Gastrocnemius medialis (tissue), 4 donors: ENCODE measurements around the gene MPP3.

ENCODE experiments used
- POLR2A ChIP-seq, 2 donors: fragments of 450-650 bp; IDR thresholded peaks; one replicate each; pipeline ENCODE4 v1.6.1; 2017; ENCODE audit warnings: antibody characterized with exemption in 2 of 2, mild to moderate bottlenecking in 2 of 2, moderate library complexity in 2 of 2
- TF ChIP-seq, protein P1 (sequence below), 5 experiments: fragments of 450-650 bp in 3 of 5; fragments of 200-600 bp in 2 of 5; sonication (generic) in 2 of 5; IDR thresholded peaks in 4 of 5; conservative IDR thresholded peaks in 1 of 5; 1 replicate in 4 of 5; 2 replicates in 1 of 5; pipeline ENCODE4 v1.5.1; 2016 to 2019; ENCODE audit warnings: antibody characterized with exemption in 5 of 5, mild to moderate bottlenecking in 3 of 5, moderate library complexity in 3 of 5

DNA sequence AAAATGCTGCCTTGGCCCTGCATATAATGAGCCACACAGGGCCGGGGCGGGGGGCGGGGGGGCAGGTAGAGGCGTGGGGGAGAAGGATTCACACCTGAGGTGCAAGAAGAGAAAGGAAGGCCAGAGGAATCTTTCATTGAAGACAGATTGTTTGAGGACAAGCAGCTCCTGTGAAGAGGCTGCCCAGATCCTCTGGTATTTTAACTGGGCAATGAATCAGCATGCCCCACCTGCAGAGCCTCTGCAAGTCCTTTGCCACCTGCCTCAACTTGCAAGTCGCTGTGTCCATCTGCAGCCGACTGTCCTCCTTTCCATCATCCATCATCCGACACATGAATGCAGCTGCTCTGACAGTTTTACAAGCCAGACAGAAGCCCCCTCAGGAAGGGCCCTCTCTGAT lies 73.1 kb downstream of the MPP3 start:
- no peak for TF ChIP-seq POLR2A (IDR thresholded peaks at IDR 0.05)
- TF ChIP-seq, protein P1, sequence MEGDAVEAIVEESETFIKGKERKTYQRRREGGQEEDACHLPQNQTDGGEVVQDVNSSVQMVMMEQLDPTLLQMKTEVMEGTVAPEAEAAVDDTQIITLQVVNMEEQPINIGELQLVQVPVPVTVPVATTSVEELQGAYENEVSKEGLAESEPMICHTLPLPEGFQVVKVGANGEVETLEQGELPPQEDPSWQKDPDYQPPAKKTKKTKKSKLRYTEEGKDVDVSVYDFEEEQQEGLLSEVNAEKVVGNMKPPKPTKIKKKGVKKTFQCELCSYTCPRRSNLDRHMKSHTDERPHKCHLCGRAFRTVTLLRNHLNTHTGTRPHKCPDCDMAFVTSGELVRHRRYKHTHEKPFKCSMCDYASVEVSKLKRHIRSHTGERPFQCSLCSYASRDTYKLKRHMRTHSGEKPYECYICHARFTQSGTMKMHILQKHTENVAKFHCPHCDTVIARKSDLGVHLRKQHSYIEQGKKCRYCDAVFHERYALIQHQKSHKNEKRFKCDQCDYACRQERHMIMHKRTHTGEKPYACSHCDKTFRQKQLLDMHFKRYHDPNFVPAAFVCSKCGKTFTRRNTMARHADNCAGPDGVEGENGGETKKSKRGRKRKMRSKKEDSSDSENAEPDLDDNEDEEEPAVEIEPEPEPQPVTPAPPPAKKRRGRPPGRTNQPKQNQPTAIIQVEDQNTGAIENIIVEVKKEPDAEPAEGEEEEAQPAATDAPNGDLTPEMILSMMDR (IDR thresholded peaks at IDR 0.05 in 4 of 5, conservative IDR thresholded peaks at IDR 0.05 in 1 of 5) = no peak
